HTERT RPE-1 (cell line): ENCODE data around the gene PRSS23.

Experiments
- in situ Hi-C: fragments of 300-500 bp; cut with MboI; formaldehyde crosslinking; loops from 4 replicates; pipeline ENCODE4 v1.14.3; 2020; ENCODE audit warnings: low sequenced_read_pairs

The PRSS23 gene

DNA sequence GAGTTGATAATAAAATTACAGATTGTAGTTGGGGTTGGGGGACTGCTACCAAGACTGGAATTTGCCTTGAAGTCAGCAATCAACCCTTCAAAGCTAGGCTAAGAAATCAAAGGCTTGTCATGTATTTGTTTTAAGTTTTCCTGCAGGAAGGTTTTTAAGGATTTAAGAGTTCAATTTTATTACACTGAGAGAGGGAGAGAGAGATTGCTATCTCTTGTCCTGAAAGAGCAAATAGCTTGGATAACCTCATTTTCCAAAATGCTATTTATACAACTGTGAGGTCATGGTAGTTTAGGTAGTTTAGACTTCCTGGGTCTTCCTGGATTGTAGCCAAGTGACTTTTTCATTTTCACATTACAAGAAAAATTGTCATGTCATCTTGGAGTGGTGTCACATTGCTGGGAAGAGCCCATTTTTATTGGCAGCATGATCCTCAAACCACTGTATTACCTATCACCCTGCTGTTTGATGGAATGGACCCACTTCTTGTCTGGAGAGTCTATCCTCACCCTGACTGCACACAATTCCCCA lies 10.1 kb upstream of the PRSS23 start:
- in situ Hi-C loops: no loop called here

DNA sequence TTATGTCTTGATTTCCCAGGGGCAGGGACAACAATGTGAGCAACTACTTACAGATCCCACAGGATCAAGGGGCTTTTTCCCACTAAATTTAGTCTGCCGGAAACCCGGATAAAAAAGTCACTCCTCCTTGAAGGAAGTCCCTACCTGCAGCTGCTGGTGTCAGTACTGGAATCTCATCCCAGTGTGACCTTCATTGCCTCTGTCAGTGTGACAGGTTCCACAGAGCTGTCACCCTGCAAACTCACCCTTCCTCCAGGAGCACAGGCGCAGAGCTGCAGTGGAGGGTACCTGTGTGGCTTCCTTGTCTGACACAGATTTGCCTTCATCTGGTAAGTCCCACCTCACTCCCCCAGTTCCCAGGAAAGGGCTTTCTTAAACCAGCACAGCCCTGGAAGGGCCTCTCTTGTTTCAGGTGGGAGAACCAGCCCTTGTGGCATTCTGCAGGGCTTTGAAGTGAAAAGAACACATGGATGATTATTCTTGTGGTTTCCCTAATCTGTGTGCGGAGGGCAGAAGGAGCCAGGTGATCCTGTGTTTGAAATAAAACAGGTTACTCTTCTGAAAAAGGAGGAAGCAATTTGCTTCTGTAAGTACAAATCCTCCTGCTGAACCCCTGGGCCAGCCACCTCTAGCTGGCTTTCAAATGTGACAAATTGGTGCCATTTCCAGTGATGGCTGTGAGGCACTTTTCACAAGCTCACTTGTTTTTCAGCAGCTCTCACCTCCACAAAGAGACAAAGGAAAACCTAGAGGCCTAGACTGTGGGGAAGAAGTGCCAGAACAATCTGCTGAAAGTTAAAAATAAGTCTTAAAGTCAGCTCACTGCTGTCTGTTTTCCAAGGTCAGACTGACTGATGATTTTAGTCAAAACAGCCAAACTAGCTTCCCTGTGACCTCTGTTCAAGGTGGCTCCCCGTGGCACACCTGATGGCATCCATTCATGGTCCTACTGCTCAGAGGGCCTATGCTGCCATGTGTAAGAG lies 9.2 kb upstream of the PRSS23 start:
- in situ Hi-C loops: no loop called here

DNA sequence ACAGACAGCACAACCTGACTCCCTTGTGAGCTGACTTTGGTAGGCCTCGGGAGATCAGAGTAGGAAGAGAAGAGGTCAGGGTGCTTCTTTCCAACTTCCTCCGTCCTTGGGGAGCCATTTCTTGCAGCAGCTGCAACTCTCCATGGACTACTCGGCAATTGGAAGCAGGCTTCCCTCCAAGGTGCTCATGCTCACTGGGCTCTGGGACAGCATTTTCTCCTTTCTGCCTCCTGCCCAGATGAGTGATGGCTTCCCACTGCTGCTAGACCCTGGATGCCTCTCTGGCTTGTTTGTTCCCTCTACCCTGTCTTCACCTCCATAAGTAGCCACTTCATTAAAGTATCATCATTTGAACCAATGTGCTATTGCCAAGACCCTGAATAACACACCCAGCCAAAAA lies 8.2 kb upstream of the PRSS23 start:
- in situ Hi-C loops: no loop called here

DNA sequence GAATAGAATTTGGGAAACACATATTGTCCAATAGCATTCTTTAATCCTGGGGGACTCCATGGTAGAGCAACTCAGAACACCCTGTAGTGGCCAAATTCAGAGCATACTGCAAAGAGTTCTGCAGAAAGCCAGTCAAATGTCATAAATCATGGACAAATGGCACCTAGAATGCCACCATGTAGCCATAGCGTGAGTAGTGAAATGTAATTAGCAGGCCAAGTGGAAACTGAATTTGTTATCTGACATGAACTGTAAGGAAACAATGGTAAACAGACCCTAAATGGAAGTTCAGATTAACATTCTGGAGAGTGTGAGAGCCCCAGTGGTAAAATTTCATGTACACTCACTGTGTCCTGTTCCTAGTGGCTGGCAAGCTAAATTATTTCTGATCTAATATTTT lies 7.0 kb upstream of the PRSS23 start:
- in situ Hi-C loops: no loop called here

DNA sequence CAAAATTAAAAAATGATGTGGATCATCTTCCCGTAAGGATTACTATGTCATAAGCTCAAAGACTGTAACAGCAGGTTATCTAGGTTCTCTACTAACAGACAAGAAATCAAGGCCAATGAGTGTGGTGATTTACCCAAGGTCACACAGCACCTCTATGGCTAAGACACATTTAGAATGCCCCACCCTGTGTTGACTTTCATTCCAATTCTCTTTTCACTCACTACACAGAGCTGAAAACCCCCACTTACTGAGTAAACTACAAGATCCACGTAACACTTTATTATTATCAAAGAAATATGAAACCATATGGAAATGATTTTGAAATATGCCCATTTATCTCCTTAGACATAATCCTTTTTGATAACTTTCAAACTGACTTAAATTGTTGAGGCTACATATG lies 4.8 kb upstream of the PRSS23 start:
- in situ Hi-C loops: no loop called here

DNA sequence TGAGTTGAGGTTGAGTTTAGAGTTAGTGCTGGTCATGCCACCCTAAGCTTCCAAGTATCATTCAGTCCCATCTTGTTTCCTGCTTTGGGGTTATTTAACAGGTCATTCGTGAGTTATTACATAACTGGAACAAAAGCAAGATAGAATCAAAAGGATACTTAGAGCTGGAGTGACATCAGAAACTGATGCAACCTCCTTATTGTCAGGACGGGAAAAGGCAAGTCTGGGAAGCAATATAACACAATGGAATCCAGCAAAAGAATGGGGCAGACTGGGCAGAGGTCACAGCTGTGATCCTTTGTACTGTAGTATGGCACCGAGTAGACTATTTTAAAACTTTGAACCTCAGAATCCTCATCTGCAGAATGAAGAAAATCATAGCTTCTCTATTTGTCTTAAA lies 4.4 kb upstream of the PRSS23 start:
- in situ Hi-C loops: no loop called here

DNA sequence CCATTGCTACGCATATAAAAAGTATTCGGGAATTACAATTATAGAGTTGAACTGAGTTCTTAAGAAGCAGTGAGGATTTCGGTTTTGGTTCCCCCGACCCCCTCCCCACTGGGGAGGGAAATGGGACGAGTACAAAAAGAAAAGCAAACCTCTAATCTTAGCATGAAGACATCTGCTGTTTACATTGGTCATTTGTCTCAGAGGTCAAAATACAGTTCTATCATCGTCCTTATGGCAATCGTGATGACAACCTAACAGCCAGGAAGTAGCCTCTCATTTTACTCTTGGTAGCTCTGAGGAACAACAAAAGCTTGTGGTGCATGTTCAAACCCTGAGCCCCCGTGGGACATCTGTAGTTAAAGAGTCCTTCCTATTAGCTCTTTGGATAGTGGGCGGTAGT lies 3.2 kb upstream of the PRSS23 start:
- in situ Hi-C loops: no loop called here

DNA sequence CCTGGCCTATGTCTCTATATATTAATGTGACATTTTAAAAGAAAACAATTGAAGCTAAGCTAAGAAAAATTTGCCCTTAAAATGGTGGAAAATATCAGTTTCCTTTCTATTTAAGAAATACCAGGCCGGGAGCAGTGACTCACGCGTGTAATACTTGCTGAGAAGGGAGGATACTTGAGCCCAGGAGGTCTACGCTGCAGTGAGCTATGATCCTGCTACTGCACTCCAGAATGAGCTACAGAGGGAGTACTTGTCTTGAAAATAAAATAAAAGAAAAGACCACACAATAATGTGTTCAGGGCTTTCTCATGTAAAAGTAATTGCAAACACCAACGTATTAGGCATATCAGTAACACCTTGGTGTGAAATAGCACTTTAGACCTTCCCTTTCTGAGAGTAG lies 1.4 kb upstream of the PRSS23 start:
- in situ Hi-C loops: no loop called here

DNA sequence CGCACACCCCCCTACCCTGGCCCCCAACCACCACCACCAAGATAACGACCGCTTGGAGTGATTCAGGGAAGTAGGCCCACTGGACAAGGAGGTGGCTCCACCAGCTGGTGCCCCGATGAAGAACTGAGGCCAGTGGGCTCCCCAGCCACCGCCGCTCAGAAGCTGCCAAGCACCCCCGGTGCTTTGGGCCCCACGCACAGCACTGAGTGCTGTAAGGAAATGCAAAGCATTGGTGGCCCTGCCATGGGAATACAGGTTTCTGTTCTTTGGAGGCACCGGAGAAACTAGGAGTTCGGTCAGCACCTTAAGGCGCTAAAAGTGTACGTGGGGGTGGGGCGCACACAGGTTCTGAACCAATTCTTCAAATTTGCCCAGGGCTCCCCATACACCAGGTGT lies 664 bp upstream of the PRSS23 start:
- in situ Hi-C loops: no loop called here

DNA sequence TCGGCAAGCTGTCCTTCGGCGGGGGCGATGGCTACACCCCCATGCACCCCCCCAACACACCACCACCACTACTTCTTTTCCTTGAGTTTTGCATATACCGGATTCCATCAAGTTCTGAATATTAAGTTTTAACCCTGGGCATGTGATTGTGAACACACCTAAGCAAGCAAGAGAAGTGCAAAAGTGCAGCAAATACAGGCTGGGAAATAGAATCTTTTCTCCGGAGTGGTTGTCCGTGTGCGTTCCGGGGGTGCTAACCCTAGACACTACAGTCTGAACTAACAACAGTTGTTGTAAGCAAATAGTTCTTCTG lies 574 bp downstream of the PRSS23 start:
- in situ Hi-C loops: no loop called here

DNA sequence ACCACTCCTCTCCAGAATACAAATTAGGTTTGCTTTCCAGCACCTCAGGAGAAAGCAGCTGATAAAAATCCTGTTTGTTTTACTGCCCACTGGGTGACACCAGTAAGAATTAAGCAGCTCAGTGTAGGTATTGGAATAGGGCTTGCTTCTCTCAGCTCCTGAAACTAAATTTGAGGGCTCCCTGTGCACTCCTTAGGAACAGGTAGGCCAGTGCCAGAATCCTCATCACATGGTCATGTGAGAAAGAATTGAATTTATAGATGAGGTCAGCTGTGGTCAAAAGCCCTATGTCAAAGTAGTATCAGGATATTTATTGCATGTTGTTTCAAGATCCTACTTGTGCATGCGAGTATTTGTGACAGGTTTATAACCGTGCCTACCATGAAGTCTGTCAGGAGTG lies 1.0 kb downstream of the PRSS23 start:
- in situ Hi-C loops: no loop called here

DNA sequence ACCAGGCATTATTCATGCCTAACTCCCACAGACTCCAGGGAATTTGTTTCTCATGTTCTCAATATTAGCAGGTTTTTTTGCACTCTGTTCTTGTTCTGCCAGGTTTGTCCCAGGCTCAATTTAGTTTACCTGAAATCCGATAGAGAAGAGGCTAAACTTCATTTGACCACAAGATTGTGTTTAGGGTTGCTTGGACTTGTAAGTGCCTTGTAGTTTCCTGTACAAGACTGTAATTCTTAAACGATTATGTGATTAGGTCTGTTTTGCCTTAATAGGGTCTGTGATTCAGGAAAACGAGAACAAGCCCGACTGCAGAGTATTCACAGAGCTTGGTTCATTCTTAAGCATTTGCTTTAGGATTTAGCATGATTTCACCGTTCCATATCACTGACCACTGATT lies 1.8 kb downstream of the PRSS23 start:
- in situ Hi-C loops: no loop called here

DNA sequence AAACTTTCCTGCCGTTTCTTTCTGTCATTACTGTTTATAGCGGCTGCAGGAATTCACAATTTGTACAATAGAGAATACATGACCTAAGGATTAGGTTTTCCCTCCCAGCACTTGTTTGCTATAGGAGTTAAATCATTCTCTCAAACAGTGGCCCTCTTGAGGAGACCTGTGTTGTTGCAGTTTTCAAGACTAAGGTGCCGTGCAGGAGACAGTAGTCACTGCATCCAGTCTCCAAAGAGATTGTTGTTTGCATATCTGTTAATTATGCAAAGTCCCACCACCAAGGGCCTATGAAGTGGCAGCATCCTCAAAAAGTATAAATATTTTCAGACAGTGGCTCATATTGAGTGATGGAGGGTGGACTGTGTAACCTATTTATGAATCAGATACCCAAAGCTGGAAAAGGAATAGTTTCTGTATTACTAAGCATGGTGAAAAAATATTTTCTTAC lies 2.3 kb downstream of the PRSS23 start:
- in situ Hi-C loops: no loop called here

DNA sequence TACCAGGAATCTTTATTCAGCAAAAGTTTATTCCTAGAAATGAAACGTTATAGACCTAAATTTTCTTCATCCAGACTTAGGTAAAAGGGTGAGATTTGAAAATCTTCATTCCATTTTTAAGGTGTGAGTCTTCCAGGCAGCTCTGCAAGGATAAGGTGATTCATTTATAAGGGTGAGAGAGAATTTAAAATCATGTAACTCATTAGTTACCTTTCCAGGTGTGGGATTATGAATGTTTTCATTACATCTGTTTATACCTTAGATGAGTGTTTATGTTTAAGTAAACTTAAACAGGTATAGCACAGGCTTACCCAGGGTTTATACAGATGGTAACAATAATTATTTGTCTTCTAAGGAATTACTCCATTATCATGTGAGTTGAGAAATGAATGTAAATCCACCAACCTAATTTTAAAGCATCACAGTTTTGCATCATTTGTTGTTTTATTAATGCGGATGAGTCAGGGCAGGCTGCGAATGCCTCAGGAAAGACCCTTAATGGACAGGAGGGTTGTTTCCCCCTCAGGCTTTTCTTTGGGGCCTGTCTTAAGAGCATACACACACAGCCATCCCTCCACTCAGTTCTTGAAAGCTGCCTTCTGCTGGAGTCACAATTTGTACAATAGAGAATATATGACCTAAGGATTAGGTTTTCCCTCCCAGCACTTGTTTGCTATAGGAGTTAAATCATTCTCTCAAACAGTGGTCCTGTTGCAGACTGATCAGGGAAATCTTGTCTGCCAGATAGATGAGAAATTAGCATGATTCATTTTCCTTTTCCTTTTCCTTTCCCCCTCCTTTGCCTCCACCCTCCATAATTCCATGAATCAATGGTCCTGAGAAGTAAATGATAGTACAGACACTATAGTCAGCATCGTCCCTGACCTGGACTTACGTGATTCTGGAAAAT lies 3.0 kb downstream of the PRSS23 start:
- in situ Hi-C loops: no loop called here

DNA sequence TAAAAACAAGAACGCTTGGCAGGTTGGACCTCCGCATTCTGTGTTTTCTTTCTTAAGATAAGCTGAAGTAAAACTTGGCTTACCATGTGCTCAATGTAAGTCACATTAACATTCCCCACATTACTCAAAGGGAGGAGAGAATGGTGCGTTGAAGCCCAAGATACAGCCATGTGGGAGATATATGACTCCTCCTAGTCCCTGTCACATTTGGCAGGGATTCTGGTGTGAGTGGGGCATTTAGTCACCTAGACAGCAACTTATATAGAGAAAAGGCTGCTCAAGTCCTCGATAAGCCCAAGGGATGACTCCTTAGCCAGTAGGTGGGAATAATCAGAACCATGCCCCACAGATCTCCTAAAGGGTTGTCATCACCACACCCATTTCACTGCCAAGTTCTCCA lies 4.6 kb downstream of the PRSS23 start:
- in situ Hi-C loops: no loop called here

DNA sequence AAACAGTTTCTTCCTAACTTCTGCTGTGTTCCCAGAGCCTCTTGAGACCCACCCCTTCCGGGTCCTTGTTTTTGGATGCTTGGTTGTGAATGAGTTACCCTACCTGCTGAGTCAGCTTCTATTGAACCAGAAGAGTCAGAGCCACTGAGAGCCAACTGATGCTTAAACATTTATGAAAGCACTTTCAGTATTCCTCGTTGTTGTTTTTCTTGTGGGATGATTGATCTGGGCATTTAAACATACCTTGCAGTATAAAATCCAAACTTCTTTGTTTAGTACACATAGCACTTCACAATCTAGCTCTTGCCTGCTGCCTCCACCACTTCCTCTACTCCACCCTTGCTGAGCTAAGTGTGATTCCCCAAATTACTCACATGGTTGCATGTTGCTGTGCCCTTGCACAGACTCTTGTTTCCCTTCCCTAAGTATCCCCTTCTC lies 5.5 kb downstream of the PRSS23 start:
- in situ Hi-C loops: no loop called here

DNA sequence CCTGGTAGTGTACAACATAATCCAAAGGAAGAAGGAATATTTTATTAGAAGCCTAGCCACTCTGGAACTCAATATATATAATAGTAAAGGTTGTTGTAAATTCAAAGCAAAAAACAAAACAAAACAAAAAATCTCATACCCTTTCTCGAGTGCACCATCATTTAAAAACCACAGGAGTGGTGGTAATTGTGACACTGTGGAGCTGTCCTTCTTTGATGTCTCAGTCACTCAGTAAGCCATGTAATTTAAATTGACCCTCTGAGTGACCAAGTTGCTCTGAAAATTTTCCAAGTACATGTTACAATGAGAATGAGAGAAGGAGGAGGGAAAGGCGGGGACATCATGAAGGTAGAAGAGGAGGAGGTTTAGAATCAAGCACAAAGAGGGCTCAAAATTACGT lies 6.6 kb downstream of the PRSS23 start:
- in situ Hi-C loops: no loop called here

DNA sequence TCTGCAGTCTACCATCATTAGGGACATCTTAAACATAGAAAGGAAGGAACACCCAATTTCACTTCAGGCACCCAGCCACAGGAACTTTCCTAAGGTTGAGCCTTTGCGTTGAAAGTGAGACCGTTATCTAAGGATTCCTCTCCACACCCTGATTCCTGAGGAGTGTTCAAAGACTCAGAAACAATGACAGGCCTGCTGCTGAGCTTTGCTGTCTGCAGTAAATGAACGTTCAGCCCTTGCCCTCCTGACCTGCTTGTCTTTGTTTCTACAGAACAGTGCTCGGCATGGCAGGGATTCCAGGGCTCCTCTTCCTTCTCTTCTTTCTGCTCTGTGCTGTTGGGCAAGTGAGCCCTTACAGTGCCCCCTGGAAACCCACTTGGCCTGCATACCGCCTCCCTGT lies 7.0 kb downstream of the PRSS23 start:
- in situ Hi-C loops: no loop called here

DNA sequence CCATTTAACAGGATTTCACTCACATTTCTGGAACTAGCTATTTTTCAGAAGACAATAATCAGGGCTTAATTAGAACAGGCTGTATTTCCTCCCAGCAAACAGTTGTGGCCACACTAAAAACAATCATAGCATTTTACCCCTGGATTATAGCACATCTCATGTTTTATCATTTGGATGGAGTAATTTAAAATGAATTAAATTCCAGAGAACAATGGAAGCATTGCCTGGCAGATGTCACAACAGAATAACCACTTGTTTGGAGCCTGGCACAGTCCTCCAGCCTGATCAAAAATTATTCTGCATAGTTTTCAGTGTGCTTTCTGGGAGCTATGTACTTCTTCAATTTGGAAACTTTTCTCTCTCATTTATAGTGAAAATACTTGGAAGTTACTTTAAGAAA lies 9.2 kb downstream of the PRSS23 start:
- in situ Hi-C loops: no loop called here

DNA sequence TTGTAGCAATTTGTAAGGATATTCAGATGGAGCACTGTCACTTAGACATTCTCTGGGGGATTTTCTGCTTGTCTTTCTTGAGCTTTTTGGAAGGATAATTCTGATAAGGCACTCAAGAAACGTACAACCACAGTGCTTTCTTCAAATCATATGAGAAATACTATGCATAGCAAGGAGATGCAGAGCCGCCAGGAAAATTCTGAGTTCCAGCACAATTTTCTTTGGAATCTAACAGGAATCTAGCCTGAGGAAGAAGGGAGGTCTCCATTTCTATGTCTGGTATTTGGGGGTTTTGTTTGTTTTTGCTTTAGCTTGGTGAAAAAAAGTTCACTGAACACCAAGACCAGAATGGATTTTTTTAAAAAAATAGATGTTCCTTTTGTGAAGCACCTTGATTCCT lies 9.9 kb downstream of the PRSS23 start:
- in situ Hi-C loops: no loop called here

DNA sequence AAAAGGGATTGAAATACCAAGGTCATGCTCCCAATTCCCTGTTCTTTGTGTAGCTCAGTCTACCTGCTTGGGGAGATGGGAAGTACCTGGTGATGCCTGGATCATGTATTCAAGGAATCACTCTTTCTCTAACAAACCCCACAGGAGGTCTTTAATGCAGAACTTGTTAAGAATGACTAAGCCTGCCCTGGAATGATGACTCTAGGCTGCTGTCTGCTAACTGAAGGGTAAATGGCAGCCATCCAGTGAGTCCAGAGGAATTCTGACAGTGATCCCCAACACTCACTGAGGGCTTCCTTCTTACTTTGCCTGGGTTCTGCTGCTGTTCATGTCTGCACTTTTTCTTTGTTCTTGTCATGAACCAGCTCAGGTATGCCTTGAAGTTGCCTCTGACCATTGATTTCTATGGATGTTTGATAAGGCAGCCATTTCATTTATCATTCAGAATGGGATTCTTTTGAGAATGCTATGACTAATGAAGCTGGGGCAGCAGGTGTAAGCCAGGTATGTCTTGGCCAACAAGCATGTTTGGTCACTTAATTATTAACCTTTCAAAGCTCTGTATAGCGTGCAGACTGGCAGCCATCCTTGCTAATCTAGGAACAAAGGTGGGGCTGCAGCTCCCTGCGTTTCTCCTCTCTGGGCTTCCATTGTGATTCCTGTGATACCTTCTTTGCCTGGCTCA lies 11.4 kb downstream of the PRSS23 start:
- in situ Hi-C loops: no loop called here
